Measurements from ENCODE around the gene COX4I1.
"Not testable (repeated sequence)": the region's sequence is repeated elsewhere in the genome, so short reads cannot be mapped to it uniquely, and the experiment has no call there.

Gene COX4I1

DNA sequence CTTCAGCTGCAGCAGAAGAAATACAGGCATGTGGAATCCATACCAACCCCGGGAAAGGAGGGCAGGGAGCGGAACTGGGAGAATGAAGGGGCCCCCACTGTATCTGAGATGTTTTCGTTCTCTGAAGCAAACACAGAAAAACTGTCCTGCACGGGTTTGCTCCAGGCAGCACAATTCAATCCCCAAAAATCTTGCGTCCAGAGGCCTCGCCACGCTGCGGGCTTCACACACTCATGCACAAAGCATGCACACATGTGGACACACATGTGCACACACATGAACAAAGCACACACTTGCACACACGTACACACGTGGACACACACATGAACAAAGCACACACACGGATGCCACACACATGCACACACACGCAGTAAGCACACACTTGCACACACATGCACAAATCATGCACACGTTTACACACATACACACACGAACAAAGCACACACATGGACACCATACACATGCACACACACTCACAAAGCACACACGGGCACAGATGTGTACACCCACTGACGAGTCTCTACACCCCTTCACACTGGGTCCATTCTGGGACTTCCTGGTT lies 27.3 kb downstream of the COX4I1 start:
- no peak for DNase-seq

DNA sequence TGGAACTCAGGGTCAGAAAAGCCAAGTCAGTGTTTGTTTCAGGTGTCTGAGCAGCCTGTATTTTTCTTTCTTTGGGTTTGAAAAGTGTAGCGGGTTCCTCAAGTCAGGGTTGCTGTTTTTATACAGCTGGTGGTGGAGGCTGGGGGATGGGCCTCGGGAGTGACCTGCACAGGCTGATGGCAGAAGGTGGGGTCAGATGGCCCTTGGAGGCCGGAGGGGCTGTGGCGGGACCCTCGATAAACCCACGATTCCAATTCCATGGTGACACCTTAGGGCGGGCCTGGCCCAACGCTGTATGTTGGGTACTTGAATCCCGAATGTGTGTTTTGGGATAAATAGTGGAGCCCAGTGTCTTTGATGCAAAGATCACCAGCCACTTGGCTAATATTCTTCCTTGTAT lies 28.7 kb downstream of the COX4I1 start:
- DNase-seq: no peak

DNA sequence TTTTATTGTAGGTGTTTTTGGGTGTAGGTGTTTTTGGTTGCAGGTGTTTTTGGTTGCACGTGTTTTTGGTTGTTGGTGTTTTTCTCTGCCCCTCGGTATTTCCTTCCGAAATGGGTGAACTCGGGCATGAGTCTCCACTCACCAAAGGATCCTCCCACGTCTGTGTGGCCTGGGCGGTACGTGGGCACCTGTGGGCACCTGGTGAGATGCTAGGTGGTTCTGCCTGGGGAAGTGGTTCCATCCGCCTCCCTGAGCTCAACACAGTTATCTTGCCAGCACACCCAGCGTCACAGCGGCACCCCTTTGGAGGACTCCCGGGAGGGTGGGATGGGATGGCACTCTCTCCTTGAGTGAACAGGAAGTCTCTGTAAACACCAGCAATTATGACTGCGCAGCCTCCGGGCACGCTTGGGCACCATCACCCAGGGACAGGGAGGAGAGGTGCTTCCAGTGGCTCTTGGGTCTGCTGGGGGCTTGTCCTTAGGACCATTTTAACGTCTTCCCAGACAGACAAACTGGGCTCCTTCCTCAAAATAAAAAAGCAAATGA lies 29.8 kb downstream of the COX4I1 start:
- no peak for DNase-seq

DNA sequence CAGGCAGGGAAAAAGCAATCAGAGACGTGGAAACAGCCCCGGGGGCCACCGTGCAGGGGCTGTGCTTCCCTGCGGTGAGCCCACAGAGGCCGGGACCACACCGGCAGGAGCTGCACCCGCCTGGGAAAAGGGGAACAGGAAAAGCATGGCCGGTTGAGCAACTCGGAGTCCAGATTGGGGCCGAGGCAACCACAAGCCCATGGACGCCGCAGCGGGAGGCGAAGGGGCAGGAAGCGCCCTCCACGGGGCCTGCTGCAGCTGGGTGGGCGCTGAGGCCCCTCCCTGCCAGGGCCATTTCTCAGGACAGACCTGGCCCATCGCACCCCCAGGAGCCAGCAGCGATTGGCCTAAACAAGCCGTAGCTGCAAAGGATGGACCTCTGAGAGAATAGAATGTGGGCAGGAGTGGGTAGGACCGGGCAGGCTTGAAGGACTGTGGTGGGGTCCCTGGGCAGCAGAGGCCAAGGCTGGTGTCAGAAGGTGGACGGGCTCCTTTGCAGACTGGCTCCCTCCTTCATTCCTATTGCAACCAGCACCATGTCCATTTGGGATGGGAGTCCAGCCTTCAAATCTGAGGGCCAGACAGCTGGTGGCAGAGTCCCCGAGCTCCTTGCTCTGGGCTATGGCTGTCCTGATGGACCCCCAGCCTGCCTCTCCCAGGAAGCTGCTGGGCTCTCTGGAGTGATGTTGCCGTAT lies 30.4 kb downstream of the COX4I1 start:
- no peak for DNase-seq

DNA sequence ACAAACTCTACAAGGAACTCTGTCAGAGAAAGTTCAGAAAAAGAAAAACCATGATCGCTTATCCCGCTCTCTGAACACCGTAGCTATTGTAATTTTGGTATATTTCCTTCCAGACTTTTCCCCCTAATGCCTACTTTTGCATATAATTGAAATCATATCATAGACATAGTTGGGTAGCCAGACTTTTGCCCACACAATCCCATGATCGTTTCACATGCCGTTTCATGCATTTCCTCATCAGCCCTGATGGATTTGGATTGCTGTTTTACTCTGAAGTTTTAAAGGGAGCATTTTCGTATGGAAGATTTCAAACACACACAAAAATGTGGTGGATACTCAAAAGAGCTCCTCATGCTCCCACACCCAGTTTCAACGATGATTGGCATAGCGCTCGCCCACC lies 31.3 kb downstream of the COX4I1 start:
- DNase-seq: no peak

DNA sequence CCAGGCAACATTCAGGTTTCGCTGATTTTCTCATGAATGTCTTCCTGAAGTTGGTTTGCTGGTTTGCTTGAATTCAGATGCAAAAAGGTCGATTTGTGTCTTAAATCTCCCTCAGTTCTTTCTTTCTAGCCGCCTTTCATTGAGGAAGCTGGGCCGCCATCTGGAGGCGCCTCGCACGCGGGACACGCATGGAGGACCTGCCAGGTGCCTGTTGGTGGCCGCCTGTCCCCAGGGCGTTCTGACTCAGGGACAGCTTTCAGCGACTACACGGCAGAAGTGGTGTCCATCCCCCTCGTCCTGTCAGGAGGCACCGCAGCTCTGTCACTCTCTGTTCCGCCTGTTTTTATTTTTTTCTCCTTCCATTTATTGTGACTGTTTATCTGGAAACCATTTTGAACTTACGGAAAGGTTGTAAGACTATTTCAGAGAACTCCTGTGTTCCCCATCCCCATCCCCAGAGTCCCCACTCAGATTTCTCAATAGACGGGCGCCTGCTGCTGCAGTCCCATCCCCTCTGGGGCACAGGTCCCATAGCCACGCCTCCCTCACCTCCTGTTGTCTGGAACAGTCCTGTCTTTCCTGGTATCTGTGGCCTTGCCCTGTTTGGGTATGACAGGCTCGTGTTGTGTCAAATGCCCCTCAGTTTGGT lies 33.2 kb downstream of the COX4I1 start:
- no peak for DNase-seq

DNA sequence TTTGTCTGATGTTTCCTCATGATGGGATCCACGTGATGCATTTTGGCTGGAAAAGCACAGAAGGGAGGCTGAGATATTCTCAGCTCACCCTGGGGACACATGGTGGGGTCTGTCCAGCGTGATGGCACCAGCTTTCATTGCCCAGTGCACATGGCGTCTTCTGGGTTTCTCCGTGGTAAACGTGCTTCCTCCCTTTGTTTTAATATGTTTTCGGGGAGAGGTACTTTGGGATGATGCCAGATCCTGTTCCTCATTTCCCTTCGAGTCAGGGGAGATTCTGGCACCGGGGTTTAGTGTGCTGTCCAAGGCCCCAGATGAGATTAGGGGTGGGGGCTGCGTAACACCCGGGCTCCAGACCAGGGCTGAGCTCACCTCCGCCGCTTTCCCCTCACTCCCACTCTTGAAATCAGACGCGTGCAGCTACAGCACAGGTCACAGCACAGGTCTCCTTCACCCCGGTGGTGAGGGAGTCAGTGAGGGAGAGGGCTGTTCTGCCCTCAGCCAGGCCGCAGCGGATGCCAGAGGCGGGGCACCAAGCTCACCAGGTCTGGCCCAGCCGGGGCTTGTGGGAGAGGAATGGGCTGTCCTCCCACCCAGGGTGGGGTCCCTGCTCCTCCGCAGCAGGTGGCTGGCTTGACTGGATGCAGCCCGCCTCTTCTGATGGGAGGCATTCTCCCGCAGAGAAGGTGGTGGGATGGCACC lies 33.9 kb downstream of the COX4I1 start:
- DNase-seq: no peak

DNA sequence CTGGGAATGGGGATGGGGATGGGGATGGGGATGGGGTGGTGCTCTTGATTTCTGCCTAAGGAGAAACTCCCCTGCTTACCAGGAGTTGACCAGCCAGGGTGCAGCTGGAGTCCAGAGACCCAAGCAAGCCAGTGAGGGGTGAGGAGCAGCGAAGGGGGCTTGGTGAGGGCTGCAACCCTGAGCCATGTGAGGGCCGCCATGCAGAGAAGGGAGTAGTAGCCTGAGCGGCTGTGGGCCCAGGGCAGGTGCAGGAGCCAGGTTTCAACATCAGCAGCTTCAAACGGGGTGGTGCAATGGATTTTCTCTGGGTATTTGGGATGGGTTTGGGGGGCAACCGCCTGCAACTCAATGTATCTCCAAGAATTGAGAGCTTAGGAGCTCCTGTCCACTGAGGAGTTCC lies 35.2 kb downstream of the COX4I1 start:
- DNase-seq: no peak

DNA sequence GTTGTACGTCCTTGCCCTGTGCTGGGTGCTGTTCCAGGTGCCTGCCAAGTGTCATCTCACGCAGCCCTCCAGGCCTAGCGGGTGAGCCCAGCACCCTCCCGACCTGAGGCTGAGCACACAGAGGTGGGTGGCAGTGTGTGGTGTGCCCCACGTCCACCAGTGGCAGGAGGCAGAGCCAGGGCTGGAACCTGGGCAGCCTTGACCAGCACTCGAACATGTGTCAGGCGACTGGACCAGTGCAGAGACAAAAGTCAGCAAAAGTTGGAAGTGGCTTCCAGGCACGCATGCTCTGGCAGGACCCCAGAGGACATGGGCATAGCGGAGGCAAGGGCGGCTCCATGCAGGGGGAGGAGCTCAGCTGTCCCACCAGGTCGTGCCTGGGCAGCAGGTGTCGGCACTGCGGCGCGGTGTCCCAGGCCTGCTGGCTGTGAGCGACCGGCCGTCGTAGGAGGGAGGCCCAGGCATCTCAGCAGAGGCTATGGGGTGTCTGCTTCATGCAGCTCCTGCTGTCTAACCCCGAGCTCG lies 35.8 kb downstream of the COX4I1 start:
- no peak for DNase-seq

DNA sequence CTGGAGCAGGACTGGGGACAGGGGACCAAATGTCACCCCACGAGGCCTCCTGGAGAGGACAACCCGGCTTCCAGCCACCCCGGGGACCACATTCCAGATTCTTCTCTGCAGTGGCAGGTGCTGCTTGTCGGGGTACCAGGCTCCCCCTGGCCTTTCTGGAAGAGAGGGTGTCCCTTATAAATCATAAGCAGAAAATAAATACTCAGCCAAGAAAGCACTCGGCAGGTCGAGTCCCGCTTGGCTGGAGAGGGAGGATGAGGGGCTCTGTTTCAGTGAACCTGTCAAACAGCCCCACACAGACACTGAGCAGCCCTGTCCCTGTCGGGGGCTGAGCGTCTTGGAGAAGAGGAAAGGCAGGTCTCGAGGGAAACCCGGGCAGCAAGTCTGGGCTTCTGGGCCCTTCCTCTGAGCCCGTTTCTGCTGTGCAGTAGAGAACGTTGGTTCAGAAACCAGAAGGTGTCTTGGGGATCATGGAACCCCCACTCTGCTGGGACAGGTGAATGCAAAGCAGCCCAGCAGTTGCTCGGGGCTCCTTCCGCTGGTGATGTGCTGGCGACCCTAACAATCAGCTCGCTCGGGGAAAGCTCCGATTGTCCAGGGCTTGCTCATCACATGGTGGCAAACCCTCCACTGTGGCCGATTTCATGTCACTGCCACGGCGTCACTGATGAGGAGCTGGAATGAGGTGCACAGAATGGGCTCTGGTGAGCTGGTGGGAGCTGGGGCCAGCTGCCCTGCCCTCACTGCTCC lies 36.6 kb downstream of the COX4I1 start:
- DNase-seq: no peak

DNA sequence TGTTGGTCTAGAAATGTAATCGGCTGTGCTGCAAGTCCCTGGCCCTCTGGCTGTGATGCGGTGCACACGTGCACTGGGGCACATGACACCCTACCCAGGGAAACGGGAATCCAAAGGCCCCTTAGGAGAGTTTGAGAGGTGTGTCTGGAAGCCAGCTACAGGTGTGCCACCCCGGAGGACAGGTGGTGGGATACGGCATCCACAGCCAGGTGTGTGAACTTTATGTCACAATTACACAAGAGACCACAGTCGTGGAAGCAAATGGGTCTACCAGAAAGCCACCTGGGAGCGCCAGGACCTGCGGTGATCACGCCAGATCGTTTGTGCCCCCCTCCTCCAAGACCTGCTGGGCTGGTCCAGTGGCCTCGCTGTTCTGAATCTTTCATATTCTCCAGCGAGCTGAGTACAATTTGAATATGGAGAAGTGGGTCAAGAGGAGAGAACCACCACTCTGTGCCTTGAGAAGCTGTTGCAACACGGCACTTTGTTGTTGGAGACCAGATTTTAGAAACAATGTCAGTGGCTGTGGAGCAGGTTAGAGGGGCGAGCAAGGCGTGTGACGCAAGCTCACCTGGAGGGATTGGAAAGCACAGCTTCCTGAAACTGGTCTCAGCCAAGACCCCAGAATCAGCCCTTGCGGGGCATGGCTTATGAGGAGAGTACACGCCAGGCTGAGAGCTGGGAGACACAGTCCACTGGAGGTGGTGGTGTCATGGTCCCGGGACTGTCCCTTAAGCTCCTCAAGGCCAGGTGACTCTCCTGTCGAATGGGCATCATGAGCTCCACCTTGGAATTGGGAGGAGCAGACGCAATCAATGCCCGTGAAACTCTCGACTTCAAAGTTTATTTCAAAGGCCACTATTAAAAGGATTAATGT lies 37.4 kb downstream of the COX4I1 start:
- DNase-seq: no peak

DNA sequence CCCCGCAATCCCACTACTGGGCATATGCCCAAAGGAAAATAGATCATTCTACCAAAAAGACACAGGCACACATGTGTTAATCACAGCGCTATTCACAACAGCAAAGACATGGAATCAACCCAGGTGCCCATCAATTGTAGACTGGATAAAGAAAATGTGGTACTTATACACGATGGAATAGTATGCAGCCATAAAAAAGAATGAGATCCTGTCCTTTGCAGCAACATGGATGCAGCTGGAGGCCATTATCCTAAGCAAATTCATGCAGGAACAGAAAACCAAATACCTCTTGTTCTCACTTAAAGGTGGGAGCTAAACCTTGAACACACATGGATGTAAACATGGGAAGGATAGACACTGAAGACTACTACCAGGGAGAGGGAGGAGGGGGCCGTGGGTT lies 38.2 kb downstream of the COX4I1 start:
- DNase-seq: not testable (repeated sequence)

DNA sequence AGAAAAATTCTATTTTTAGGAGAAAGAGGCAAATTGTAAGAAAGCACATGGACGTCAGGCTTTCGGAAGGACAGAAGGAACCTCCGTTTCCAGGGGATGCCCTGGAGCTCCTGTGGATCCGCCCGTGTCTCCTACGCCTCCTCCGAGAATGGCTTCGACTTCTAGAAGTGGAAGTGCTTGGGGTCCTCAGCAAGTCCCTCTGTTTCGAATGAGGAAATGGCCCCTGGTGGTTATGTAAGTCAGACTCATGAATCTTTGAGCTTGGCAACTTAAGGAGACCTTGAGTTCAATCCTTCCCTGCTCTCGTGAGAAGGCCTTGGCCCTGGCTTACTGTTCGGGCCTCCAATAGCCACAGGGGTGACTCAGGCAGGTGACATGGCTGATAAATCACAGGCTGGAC lies 38.9 kb downstream of the COX4I1 start:
- DNase-seq: no peak

DNA sequence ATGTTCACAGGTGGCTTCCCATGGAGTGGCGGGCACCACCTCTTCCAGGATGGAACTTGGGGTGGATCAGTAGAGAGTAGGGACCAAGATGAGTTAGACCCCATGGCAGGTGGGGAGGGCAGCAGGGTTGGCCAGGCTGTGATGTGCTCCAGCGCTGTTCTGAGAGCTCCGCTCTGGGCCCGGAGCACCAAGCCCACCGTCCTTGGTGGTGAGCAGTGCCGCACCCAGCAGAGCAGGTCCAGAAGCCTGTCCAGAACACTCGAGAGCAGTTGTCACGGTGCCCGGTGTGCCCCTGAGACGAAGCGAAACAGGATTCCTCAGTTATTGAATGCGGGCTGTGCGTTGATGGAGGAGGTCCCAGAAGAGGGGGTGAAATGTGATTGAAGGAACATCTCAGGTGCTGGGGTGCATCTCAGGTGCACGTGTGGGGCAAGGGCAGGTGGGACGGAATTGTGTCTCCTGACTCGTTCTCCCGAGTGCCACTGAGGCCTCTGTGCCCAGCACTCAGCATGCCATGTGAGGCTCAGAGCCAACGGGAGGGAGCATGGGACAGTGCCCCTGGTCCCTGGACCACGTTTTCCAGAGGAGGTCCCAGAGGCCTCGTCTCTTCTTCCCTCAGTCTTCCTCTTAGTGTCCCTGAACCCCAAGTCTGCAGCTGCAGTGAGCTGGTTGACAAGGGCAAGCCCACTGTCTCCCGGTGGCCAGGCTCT lies 39.5 kb downstream of the COX4I1 start:
- DNase-seq: no peak

DNA sequence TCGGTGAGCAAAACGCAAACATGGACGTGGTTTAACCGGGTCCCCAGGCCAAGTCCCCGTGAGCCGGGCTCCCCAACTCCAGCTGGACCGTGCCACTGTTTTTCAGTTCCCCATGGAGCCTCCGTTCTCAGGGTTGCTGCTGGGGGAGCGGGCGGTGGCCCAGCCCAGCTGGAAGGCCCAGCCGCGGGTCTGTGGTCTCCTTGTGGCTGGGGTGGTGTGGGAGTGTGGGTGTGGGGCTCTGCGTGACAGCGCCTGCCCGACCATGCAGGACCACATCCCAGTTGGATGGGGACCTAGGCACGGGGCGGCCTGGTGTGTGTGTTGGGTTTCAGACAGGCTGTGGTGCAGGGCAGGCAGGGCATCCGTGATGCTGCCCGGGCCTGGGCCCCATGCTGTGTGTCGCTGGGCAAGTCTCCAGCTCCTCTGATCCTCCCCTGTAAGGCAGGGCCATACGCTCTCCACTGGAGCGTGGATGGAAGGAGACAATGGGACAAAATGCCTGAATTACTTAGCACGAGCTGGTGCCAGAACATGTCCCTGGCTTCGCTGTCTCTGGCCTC lies 40.3 kb downstream of the COX4I1 start:
- no peak for DNase-seq

DNA sequence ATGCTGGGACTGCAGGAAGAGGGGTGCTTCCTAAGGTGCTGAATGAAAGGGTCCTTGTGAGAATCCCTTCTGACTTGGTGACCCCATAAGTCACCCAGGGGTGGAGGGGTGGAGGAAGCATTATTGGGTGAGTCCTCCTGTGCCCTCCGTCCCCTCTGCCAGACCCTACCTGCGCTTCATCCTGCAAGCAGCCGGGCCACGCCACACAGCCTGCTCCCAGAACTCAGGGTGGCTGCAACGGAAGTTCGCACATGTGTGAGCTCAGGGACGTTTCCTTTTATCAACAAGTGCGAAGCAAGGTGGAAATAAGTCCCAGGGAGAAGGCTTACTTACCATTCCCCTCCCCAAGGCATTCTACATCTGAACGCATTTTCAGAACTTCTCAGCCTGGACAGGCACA lies 40.9 kb downstream of the COX4I1 start:
- DNase-seq: no peak

DNA sequence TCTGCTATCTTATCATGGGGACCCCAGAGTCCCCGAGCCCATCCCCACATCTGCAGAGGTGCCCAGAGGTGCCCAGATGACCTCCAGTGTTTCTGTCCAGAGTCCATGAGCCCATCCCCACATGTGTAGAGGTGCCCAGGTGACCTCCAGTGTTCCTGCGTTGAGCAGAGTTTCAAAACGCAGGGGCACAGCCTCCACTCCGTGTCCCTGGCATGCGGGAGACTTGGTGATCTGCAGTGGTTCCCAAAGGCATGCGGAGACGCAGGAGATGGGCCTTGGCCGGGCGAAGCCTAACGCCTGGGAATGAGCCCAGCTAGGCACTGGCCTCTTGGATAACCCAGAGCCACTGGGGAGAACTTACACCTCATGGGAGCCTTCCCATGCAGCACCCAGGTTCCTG lies 41.3 kb downstream of the COX4I1 start:
- DNase-seq: no peak

DNA sequence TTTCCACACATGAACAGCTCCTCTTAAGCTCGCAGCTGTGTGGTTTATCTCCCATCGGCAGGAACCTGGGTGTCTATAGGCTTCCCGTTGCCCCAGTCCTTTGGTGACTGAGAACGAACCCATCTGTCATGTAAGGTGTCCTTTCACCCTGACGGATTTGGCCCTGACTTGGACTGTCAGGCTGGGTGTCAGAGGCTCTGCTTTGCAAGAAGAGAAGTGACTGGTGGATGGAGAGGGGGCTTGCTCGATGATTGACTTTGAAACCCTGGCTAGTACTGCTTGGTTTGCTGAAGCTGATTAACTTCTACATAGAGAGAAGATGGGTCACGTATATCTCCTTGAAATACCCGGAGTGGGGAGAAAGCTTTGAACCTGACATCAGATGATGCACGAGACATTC lies 42.9 kb downstream of the COX4I1 start:
- no peak for DNase-seq

DNA sequence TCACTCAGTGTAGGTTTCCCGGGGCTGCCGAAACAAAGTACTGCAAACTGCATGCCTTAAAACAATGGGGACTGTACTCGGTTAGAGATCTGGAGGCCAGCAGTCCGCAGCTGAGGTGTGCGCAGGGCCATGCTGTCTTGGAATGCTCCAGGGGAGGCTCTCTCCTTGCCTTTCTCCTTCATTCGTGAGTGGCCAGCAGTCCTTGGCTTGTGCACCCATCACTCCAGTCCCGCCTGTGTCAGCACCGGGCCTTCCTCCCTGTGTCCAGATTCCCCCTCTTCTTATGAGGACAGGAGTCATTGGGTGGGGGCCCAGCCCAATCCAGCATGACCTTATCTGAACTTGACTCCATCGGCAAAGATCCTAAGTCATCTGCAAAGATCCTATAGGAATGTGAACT lies 43.4 kb downstream of the COX4I1 start:
- no peak for DNase-seq

DNA sequence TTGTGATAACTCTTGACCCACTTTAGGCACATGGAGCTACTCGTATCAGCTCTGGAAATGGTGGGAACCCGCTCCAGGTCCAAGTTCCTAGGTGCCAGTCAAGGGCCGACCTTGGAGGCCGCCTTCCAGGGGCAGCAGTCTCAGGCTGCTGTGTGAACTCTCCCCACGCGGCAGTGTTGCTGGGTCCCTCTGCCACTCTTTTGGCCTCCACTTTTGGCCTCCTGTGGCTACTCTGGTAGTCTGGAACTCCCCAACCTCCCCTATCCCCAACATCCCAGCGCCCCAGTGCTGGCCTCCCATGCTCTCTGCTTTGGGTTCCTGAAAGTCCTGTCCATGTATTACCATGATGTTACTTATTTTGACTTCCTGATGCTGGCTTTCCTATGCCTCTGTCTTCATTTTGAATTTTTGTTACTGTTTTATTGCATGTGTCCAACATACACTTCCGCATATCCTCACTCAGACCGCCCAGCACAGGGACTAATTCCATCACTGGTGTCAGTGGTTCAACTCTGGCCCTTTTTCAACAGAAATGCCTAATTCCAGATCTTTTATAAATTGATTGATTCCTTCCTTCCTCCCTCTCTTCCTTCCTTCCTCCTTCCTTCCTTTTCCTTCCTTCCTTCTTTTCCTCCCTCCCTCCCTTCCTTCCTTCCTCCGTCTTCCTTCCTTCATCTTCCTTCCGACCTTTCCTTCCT lies 44.1 kb downstream of the COX4I1 start:
- no peak for DNase-seq

All from SHP77 treated with DMSO at 0.1 percent for 48 hours (cell line).